Measurements from ENCODE around the gene ACOXL. TPM values are rescaled to one million over a fixed set of nuclear protein-coding genes. Genes with fewer than 3 reads are reported as not detected.

The ACOXL gene
- total and polyA plus RNA-seq, 9 of the 15 experiments (the other 6 are each of a cell fraction or from before 2014, with no cell fraction given) = 0.31 to 0.56 TPM; not detected in 7

DNA sequence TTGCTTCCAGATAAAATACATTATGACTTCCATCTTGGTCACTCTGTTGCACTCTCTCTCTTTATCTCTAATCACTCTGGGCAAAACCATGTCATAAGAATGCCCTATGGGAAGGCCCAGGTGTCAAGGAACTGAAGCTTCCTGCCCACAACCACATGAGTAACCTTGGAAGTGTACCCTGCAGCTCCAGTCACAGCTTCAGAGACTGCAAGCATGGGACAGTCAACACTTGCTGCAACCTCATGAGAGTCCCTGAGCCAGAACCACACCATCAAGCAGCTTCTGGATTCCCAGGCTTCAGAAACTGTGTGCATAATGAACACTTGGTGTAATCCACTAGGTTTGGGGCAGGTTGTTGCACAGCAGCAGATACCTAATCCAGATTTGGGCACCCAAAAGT is 267.3 kb downstream of the ACOXL start (continued):
- TF ChIP-seq, protein P1, sequence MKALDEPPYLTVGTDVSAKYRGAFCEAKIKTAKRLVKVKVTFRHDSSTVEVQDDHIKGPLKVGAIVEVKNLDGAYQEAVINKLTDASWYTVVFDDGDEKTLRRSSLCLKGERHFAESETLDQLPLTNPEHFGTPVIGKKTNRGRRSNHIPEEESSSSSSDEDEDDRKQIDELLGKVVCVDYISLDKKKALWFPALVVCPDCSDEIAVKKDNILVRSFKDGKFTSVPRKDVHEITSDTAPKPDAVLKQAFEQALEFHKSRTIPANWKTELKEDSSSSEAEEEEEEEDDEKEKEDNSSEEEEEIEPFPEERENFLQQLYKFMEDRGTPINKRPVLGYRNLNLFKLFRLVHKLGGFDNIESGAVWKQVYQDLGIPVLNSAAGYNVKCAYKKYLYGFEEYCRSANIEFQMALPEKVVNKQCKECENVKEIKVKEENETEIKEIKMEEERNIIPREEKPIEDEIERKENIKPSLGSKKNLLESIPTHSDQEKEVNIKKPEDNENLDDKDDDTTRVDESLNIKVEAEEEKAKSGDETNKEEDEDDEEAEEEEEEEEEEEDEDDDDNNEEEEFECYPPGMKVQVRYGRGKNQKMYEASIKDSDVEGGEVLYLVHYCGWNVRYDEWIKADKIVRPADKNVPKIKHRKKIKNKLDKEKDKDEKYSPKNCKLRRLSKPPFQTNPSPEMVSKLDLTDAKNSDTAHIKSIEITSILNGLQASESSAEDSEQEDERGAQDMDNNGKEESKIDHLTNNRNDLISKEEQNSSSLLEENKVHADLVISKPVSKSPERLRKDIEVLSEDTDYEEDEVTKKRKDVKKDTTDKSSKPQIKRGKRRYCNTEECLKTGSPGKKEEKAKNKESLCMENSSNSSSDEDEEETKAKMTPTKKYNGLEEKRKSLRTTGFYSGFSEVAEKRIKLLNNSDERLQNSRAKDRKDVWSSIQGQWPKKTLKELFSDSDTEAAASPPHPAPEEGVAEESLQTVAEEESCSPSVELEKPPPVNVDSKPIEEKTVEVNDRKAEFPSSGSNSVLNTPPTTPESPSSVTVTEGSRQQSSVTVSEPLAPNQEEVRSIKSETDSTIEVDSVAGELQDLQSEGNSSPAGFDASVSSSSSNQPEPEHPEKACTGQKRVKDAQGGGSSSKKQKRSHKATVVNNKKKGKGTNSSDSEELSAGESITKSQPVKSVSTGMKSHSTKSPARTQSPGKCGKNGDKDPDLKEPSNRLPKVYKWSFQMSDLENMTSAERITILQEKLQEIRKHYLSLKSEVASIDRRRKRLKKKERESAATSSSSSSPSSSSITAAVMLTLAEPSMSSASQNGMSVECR (CRISPR knock-in tag; IDR thresholded peaks at IDR 0.05) = no peak
- TF ChIP-seq MAZ (CRISPR knock-in tag; conservative IDR thresholded peaks at IDR 0.05 in 1 of 2, IDR thresholded peaks at IDR 0.05 in 1 of 2) (no peak), ZNF316 (IDR thresholded peaks at IDR 0.05) (no peak)
- TF ChIP-seq, protein P2, sequence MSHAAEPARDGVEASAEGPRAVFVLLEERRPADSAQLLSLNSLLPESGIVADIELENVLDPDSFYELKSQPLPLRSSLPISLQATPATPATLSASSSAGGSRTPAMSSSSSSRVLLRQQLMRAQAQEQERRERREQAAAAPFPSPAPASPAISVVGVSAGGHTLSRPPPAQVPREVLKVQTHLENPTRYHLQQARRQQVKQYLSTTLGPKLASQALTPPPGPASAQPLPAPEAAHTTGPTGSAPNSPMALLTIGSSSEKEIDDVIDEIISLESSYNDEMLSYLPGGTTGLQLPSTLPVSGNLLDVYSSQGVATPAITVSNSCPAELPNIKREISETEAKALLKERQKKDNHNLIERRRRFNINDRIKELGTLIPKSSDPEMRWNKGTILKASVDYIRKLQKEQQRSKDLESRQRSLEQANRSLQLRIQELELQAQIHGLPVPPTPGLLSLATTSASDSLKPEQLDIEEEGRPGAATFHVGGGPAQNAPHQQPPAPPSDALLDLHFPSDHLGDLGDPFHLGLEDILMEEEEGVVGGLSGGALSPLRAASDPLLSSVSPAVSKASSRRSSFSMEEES (CRISPR knock-in tag; IDR thresholded peaks at IDR 0.05) = no peak

- Histone ChIP-seq H3K27me3 (ENCODE audit: control insufficient read depth in 2 of 2, insufficient read depth in 2 of 2, low read length in 2 of 2) (peaks cover 2 to 5% of the 10 kb centered on the region in 2 experiments; a peak in 2 of 5 replicates), H4K20me1 (replicated peaks; ENCODE audit: control insufficient read depth, insufficient read depth, low read length) (no peaks in the 10 kb centered on the region), H3K4me3 (no peak overlapping the region), H3K36me3 (ENCODE audit: control insufficient read depth, insufficient read depth, low read length) (no peaks in the 10 kb centered on the region), H2AFZ (ENCODE audit: low read depth, low read length) (no peak overlapping the region), H3K9me1 (ENCODE audit: control insufficient read depth, insufficient read depth, low read length) (no peaks in the 10 kb centered on the region), H3K27ac (ENCODE audit: extremely low read depth, low read depth, low read length) (no peak overlapping the region), H3K4me1 (replicated peaks in 1 of 2; ENCODE audit: control insufficient read depth in 2 of 2, insufficient read depth in 2 of 2, low read length in 2 of 2) (no peaks in the 10 kb centered on the region), H3K79me2 (ENCODE audit: control insufficient read depth, insufficient read depth, low read length) (no peaks in the 10 kb centered on the region), H3K4me2 (ENCODE audit: insufficient read depth, low read length) (no peak overlapping the region), H3K9me3 (replicated peaks; ENCODE audit: control insufficient read depth, insufficient read depth, low read depth, low read length) (no peaks in the 10 kb centered on the region), H3K9ac (ENCODE audit: insufficient read depth in 1 of 2, low read depth in 2 of 2, low read length in 2 of 2) (no peak overlapping the region)
- WGBS (ENCODE audit: insufficient coverage, low coverage, missing lambda C conversion rate) = 6% methylated on average over 3 of the region's 3 CpGs
- DNase-seq (ENCODE audit: extremely low read depth in 1 of 4, low spot score in 3 of 4) (no peak), FAIRE-seq (no peak), ATAC-seq (no peak)
- ChIA-PET CTCF (ENCODE audit: low intra/inter-chr PET ratio) (no interaction called here), POLR2A (interaction anchor here (0.5 kb wide), 1 partner anchor 145 kb away, joined by 4 read pairs; no protein-coding TSS in a partner anchor)
- TF ChIP-seq PHF20 (IDR thresholded peaks at IDR 0.05; ENCODE audit: partially characterized antibody) (no peak), MXI1 (IDR thresholded peaks at IDR 0.05; ENCODE audit: low read depth, low read length) (no peak), SMARCA5 (IDR thresholded peaks at IDR 0.05) (no peak), RBM17 (IDR thresholded peaks at IDR 0.05; ENCODE audit: borderline replicate concordance, low read depth, low read length) (no peak), ZNF282 (CRISPR knock-in tag; IDR thresholded peaks at IDR 0.05) (no peak), THRB (CRISPR knock-in tag; conservative IDR thresholded peaks at IDR 0.05) (no peak), NFIC (IDR thresholded peaks at IDR 0.05) (no peak)
- intact Hi-C loops (cut with micrococcal nuclease) = no loop called here
- in situ Hi-C loops (cut with MboI) = no loop called here
- no TSS peak for BruUV-seq (replicated peaks)
Measured at GRCh38 chr2:111005307-111005706, 272.9 kb downstream of the ACOXL start.

Measured in K562 (cell line).